DMS114 treated with DMSO at 0.1 percent for 48 hours (cell line): ENCODE data around the gene COX4I1.

Experiments used
- DNase-seq: peaks from one replicate; lab custom pipeline; 2025; ENCODE audit not compliant: unreplicated experiment; lab: John Stamatoyannopoulos, UW

The COX4I1 gene

GRCh38 chr16:85767531-85767930 lies 32.0 kb upstream of the COX4I1 start:
- DNase-seq = no peak

- DNase-seq = no peak
These were observed 31.3 kb upstream of the COX4I1 start for GRCh38 chr16:85768199-85768598.

DNA sequence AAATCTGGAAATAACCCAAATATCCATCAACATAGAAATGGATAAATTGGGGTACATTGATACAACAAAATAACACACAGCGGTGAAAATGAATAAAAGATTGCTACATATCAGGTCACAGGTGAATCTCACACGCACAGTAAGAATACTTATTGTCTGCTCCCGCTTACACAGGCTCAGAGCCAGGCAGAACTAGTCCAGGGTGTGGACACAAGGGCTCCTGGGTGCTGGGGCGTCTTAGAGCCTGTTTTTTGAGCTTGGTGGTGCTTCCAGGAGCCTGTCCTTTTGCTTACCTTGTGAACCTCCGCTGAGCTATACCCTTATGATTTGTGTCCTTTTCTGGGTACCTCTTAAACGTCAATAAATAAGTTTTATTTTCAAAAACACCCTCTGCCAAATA lies 28.8 kb upstream of the COX4I1 start:
- DNase-seq = no peak

DNA sequence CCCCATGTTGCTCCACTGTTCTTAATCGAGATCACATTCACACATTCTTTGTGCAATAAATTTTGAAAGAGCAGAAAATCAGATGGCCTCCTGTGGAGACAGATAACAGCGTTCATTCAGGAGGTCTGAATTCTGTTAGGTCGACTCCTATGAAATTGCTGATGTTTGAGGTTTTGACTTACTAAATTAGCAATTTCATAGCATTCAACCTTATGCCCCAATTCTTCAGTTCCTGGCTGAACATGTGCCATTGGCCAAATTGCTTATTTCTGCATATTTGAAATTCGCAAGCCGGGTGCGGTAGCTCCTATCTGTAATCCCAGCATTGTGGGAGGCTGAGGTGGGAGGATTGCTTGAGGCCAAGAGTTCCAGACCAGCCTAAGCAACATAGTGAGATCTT lies 26.5 kb upstream of the COX4I1 start:
- no peak for DNase-seq

GRCh38 chr16:85774136-85774535 lies 25.4 kb upstream of the COX4I1 start:
- no peak for DNase-seq

DNA sequence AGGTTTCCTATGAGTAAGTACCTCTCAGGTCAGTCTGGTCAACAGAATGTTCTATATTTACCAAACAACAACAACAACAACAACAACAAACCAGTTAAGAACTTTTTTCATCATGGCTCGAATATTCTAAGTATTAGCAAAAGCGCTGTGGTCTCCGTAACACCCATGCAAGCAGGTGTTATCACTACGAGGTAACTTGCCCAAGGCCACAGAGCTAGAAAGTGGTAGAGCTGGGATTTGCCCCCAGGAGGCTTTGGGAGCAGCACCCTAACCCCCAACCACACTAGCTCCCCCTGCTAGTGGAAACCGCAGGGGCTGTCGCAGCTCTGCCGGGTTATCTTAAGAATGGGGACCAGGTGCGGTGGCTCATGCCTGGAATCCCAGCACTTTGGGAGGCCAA lies 24.7 kb upstream of the COX4I1 start:
- no peak for DNase-seq

DNA sequence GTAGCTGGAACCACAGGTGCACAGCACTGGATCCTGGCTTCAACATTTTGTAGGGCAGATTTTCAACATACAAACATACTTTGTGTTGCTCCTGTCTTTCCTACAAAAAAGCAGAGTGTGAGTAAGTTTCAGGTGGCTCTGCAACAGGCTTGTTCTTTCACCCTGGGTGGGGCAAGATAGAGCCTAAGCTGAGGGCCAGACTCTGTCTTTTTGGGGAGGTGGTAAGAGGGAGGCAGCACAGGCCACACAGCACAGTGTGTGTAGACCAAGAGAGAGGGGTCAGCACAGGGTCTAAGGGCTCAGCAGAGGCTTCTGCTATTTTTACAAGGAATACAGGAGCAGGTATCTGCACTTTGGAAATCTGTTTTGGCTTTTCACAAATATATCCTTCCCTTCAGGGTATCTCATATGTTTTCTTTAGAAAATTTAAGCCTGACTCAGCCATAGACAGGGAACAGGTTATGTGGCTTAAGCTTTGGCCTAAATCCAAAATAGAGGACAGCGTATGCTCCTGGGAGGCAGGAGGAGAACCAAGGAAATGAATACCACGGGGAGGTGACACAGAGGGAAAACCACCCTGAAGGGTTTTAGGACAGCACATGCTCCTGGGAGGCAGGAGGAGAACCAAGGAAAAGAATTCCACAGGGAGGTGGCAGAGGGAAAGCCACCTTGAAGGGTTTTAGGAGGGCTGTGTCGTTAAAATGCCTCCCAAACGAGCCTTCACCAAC lies 21.7 kb upstream of the COX4I1 start:
- DNase-seq = no peak

GRCh38 chr16:85778873-85779272 lies 20.6 kb upstream of the COX4I1 start:
- DNase-seq = no peak

DNA sequence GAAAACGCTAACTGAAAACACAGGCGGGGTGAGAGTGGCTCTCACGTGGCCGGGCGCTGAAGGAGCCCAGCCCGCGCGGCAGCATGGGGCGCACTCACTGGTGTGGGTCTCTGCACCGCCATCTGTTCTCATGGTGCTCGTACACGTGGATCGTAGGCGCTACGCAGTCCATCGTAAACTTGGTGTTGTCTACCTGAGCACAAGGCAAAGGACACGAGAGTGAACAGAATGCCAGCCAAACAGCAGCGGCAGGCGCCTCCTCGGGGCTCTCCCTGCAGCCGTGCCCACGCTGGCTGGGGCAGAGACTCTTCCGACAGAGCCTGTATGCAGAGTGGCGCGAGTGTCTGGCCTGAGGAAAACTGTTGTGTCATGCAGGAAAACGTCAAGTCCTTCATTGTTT lies 19.2 kb upstream of the COX4I1 start:
- no peak for DNase-seq

DNA sequence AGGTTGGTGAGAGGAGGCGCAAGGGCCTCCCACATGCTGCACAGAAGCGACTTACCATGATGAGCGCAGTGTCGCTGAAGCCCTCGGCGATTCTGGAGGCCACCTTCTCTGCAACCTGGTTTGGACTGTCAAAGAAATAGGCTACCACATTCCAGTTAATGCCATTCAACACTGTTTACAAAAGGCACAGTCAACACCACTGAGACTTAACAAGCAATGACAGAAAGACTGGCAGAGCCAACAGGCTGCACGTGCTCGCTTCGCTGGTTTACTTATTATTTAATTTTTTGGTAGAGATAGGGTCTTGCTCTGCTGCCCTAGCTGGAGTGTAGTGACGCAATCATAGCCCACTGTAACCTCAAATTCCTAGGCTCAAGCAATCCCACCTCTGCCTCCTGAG lies 18.3 kb upstream of the COX4I1 start:
- no peak for DNase-seq

DNA sequence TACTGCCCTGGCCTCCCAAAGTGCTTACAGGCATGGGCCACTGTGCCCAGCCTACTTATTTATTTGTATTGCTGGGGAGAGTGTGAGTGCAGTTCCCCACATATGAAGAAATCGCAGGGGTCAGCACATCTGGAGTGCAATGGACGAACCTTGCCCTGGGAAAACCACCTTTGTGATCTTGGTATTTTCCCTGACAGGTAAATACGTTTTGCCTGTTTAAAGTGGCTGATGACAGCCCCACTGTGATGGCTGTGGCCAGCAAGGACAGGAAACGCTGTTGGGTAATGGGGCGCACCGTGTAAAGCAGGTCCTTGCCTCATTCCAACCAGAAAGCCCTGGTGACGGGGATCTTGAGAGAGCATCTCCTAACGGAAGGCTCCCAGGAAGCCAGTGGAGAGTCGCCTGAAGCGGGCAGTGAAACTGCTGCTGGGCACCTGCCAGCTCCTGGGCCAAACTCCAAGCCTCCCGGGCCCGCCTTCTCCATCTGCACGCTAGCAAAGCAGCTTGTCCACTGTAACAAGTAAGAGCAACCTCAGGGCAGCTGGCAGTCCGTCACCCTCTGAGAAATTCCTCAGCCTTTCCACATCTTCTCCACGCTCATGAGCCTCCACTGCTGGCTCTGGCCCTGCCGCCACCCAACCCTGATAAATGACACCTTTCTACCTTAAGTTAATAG lies 17.7 kb upstream of the COX4I1 start:
- no peak for DNase-seq

- DNase-seq = no peak
These were observed 17.0 kb upstream of the COX4I1 start for GRCh38 chr16:85782451-85782850.

DNA sequence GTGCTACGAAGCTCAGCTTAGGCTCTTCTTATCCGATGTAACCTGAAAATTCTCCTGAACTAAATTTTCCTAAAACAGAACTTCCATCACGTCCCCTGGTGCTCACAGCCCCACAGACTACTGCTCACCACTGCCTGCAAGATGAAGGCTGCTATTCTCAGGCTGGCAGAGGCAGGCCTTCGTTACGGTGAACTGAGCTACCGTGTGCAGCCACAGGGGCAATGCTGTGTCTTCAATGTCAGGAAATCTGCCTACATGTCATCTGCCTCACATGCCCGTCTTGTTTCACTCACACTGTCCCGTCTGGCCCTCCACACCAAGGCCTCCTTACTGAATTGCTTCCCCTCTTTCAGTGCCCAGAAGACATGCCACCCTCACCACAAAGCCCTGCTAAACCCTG lies 16.1 kb upstream of the COX4I1 start:
- no peak for DNase-seq

GRCh38 chr16:85784813-85785212 lies 14.7 kb upstream of the COX4I1 start:
- no peak for DNase-seq

- DNase-seq = no peak
These were observed 13.6 kb upstream of the COX4I1 start for GRCh38 chr16:85785927-85786326.

GRCh38 chr16:85788819-85789218 lies 10.7 kb upstream of the COX4I1 start:
- DNase-seq = no peak

GRCh38 chr16:85789773-85790172 lies 9.7 kb upstream of the COX4I1 start:
- DNase-seq = no peak

- DNase-seq = no peak
These were observed 5.7 kb upstream of the COX4I1 start for GRCh38 chr16:85793662-85794298.

- no peak for DNase-seq
These were observed 4.8 kb upstream of the COX4I1 start for GRCh38 chr16:85794696-85795095.

DNA sequence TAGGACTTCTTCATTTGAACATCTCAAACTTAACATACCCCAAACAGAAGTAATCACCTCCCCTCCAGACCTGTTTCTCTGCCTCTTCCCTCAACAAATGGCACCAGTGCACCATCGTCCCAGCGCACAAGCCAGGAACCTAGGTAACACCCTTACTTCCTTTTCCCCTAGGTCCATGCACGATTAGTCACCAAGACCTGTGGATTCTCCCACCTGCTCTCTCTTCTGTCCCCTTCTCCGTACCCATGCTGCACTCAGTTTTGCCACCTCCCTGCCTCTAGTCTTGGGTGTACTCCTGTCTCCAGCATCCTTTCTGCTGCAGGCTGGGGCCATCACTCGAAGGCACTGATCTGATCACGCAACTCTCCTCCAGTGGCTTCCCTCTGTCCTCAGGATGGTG lies 3.3 kb upstream of the COX4I1 start:
- no peak for DNase-seq

- no peak for DNase-seq
These were observed 2.9 kb upstream of the COX4I1 start for GRCh38 chr16:85796599-85796998.

DNA sequence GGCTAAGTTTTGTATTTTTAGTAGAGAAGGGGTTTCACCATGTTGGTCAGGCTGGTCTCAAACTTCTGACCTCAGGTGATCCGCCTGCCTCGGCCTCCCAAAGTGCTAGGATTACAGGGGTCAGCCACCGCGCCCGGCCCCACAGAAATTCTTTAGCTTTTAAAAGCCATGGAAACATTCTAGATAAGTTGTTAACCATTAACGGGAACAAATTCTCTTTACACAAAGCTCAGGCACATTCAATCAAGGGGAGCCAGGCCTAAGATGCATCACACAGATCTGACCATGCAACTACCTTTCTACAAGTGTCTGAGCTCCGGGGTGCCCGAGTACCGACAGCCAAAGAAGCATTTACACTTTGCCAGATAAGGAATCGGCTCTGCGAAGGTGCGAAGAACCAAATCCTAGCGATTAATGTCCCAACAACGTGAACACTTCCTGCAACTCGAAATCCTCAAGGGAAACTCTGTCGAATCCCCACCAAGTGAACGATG lies 1.2 kb upstream of the COX4I1 start:
- no peak for DNase-seq
